Gastrocnemius medialis (tissue), 4 donors: ENCODE measurements around the gene ANKRD16.
"Not testable (repeated sequence)": the region's sequence is repeated elsewhere in the genome, so short reads cannot be mapped to it uniquely, and the experiment has no call there.

Experiments used
- POLR2A ChIP-seq, 2 donors: fragments of 450-650 bp; IDR thresholded peaks; one replicate each; pipeline ENCODE4 v1.6.1; 2017; ENCODE audit warnings: antibody characterized with exemption in 2 of 2, mild to moderate bottlenecking in 2 of 2, moderate library complexity in 2 of 2
- TF ChIP-seq, protein P1 (sequence below), 5 experiments: fragments of 450-650 bp in 3 of 5; fragments of 200-600 bp in 2 of 5; sonication (generic) in 2 of 5; IDR thresholded peaks in 4 of 5; conservative IDR thresholded peaks in 1 of 5; 1 replicate in 4 of 5; 2 replicates in 1 of 5; pipeline ENCODE4 v1.5.1; 2016 to 2019; ENCODE audit warnings: antibody characterized with exemption in 5 of 5, mild to moderate bottlenecking in 3 of 5, moderate library complexity in 3 of 5

DNA sequence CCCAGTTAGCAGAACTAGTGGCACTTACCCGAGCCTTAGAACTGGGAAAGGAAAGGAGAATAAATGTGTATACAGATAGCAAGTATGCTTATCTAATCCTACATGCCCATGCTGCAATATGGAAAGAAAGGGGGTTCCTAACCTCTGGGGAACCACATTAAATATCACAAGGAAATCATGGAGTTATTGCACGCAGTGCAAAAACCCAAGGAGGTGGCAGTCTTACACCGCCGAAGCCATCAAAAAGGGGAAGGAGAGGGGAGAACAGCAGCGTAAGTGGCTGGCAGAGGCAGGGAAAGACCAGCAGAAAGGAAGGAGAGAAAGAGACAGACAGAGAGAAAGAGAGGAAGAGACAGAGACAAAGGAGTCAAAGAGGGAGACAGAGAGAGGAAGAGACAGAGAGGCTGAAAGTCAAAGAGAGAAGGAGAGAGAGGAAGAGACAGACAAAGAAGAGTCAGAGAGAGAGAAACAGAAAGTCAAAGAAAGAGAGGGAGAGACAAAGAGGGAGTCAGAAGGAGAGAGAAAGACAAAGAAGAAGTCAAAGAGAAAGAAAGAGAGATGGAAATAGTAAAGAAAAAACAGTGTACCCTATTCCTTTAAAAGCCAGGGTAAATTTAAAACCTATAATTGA, 23.1 kb downstream of the ANKRD16 start:
- TF ChIP-seq, protein P1, sequence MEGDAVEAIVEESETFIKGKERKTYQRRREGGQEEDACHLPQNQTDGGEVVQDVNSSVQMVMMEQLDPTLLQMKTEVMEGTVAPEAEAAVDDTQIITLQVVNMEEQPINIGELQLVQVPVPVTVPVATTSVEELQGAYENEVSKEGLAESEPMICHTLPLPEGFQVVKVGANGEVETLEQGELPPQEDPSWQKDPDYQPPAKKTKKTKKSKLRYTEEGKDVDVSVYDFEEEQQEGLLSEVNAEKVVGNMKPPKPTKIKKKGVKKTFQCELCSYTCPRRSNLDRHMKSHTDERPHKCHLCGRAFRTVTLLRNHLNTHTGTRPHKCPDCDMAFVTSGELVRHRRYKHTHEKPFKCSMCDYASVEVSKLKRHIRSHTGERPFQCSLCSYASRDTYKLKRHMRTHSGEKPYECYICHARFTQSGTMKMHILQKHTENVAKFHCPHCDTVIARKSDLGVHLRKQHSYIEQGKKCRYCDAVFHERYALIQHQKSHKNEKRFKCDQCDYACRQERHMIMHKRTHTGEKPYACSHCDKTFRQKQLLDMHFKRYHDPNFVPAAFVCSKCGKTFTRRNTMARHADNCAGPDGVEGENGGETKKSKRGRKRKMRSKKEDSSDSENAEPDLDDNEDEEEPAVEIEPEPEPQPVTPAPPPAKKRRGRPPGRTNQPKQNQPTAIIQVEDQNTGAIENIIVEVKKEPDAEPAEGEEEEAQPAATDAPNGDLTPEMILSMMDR (IDR thresholded peaks at IDR 0.05 in 4 of 5, conservative IDR thresholded peaks at IDR 0.05 in 1 of 5), result not testable (repeated sequence)
- TF ChIP-seq POLR2A (IDR thresholded peaks at IDR 0.05), result not testable (repeated sequence)
